Astrocyte (in vitro differentiated cells and primary cell): Measurements from ENCODE around the gene NEMP1. TPM values are rescaled to one million over a fixed set of nuclear protein-coding genes. Genes with fewer than 3 reads are reported as not detected.

Experiments used
- DNase-seq: peaks from one replicate; pipeline ENCODE4 v3.0.0-alpha.2; 2010; ENCODE audit warnings: low read depth
- FAIRE-seq: peaks from 2 replicates; lab custom pipeline; 2011; peaks lifted over from hg19 to GRCh38; lab: Jason Lieb, UNC
- H2AFZ ChIP-seq: 2 replicates; pipeline ENCODE4 v1.6.0; 2012; ENCODE audit warnings: low read depth, low read length, inconsistent platforms
- H3K27ac ChIP-seq: 2 replicates; pipeline ENCODE4 v1.5.1; 2011; ENCODE audit warnings: low read depth, low read length, inconsistent platforms
- H3K27me3 ChIP-seq: 2 replicates; pipeline ENCODE4 v1.6.0; 2011; ENCODE audit warnings: low read length, inconsistent platforms; ENCODE audit not compliant: insufficient read depth
- H3K36me3 ChIP-seq: 2 replicates; pipeline ENCODE4 v1.5.1; 2011; ENCODE audit warnings: low read length, inconsistent platforms; ENCODE audit not compliant: insufficient read depth
- H3K4me1 ChIP-seq: 2 replicates; pipeline ENCODE4 v1.5.1; 2011; ENCODE audit warnings: low read length, inconsistent platforms; ENCODE audit not compliant: insufficient read depth
- H3K4me2 ChIP-seq: 2 replicates; pipeline ENCODE4 v1.6.0; 2012; ENCODE audit warnings: low read length, inconsistent platforms
- H3K4me3 ChIP-seq: 2 replicates; pipeline ENCODE4 v1.5.1; 2011; ENCODE audit warnings: low read depth, mild to moderate bottlenecking, low read length, inconsistent platforms; ENCODE audit not compliant: insufficient read depth
- H3K79me2 ChIP-seq: 2 replicates; pipeline ENCODE4 v1.6.0; 2012; ENCODE audit warnings: mild to moderate bottlenecking, low read length, inconsistent platforms; ENCODE audit not compliant: insufficient read depth
- H3K9ac ChIP-seq: 2 replicates; pipeline ENCODE4 v1.6.0; 2012; ENCODE audit warnings: mild to moderate bottlenecking, low read length, inconsistent platforms
- H3K9me3 ChIP-seq: 2 replicates; pipeline ENCODE4 v1.5.1; 2012; ENCODE audit warnings: low read depth, mild to moderate bottlenecking, low read length, inconsistent platforms; ENCODE audit not compliant: insufficient read depth
- H4K20me1 ChIP-seq: 2 replicates; pipeline ENCODE4 v1.6.0; 2012; ENCODE audit warnings: low read length, inconsistent platforms; ENCODE audit not compliant: insufficient read depth
- H3K27ac Mint-ChIP-seq: one replicate; pipeline ENCODE4 v1.8.0; 2021; ENCODE audit warnings: mild to moderate bottlenecking, mixed read lengths; ENCODE audit not compliant: unreplicated experiment
- H3K27me3 Mint-ChIP-seq: one replicate; pipeline ENCODE4 v1.8.0; 2021; ENCODE audit warnings: low read depth, mixed read lengths; ENCODE audit not compliant: unreplicated experiment
- H3K36me3 Mint-ChIP-seq: one replicate; pipeline ENCODE4 v1.8.0; 2021; ENCODE audit warnings: low read depth, mixed read lengths; ENCODE audit not compliant: unreplicated experiment
- H3K4me1 Mint-ChIP-seq: one replicate; pipeline ENCODE4 v1.8.0; 2021; ENCODE audit warnings: low read depth, mixed read lengths; ENCODE audit not compliant: unreplicated experiment
- H3K4me3 Mint-ChIP-seq: one replicate; pipeline ENCODE4 v1.8.0; 2021; ENCODE audit warnings: mild to moderate bottlenecking, moderate library complexity, mixed read lengths; ENCODE audit not compliant: unreplicated experiment
- H3K9me3 Mint-ChIP-seq: one replicate; pipeline ENCODE4 v1.8.0; 2021; ENCODE audit warnings: mild to moderate bottlenecking, mixed read lengths; ENCODE audit not compliant: unreplicated experiment
- EZH2 ChIP-seq: IDR thresholded peaks from 2 replicates; pipeline ENCODE4 v1.6.1; 2012; ENCODE audit warnings: mild to moderate bottlenecking, low read length, inconsistent platforms; ENCODE audit not compliant: insufficient read depth
- total RNA-seq: library from RNA; stranded (reverse); gene quantifications from 2 replicates; pipeline ENCODE4 v1.2.1, GENCODE V29; 2021
- TF ChIP-seq, protein P1 (sequence below): IDR thresholded peaks from 2 replicates; pipeline ENCODE4 v1.5.1; 2011; ENCODE audit warnings: low read depth, mild to moderate bottlenecking, inconsistent platforms, low read length, moderate library complexity; ENCODE audit not compliant: insufficient read depth

NEMP1 gene
- total RNA-seq, 1 donor from 2014 or later, result 10.6 TPM

DNA sequence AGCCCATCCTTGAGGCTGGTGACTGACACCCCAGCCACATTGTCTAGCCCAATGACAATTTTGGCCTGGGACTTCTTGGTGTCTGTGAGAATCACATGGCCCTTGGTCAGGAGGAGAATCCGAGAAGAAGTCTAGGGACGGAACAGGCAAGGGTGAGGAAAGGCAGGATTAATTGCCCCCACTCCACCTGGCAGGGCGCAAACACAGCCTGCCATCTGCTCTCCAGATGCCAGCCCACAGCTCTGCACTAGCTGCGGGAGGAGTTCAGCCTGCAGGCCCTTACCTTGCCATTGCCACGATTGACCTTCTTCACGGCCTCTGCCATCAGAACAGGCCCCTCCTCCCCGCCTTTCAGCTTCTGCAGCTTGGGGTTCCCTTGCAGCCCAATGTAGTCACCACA, 49.1 kb downstream of the NEMP1 start:
- peaks cover 25% of the 10 kb centered on the region for H3K27me3 ChIP-seq

DNA sequence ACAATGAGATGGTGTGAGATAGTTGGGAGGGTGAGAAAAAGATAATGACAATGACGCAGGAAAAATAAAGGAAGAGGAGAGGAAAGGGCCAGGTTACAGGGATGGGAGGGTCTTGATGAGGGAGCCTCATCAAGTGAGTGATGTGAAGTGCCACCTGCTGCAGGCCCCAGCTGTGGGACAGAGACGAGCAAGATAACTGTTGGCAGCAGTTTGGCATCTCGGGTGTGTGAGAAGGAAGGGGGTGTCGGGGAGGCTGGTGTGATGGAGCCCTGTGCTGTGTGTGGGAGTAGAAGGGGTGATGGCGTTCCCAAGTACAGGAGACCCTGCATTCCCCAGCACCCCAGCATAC, 50.8 kb downstream of the NEMP1 start:
- FAIRE-seq (no peak), DNase-seq (no peak)
- no peak overlapping the region for H3K4me2 ChIP-seq
- Mint-ChIP-seq H3K4me1 (peaks cover 11% of the 10 kb centered on the region), H3K27me3 (peaks cover 41% of the 10 kb centered on the region), H3K9me3 (no peaks in the 10 kb centered on the region), H3K4me3 (no peak overlapping the region), H3K27ac (no peak overlapping the region), H3K36me3 (peaks cover 2% of the 10 kb centered on the region)
- H3K4me3 ChIP-seq, result no peak overlapping the region
- H3K36me3 ChIP-seq, result no peaks in the 10 kb centered on the region
- TF ChIP-seq EZH2, result no peak
- TF ChIP-seq, protein P1, sequence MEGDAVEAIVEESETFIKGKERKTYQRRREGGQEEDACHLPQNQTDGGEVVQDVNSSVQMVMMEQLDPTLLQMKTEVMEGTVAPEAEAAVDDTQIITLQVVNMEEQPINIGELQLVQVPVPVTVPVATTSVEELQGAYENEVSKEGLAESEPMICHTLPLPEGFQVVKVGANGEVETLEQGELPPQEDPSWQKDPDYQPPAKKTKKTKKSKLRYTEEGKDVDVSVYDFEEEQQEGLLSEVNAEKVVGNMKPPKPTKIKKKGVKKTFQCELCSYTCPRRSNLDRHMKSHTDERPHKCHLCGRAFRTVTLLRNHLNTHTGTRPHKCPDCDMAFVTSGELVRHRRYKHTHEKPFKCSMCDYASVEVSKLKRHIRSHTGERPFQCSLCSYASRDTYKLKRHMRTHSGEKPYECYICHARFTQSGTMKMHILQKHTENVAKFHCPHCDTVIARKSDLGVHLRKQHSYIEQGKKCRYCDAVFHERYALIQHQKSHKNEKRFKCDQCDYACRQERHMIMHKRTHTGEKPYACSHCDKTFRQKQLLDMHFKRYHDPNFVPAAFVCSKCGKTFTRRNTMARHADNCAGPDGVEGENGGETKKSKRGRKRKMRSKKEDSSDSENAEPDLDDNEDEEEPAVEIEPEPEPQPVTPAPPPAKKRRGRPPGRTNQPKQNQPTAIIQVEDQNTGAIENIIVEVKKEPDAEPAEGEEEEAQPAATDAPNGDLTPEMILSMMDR, result no peak
- no peak overlapping the region for H3K27ac ChIP-seq
- peaks cover 28% of the 10 kb centered on the region for H3K27me3 ChIP-seq
- no peaks in the 10 kb centered on the region for H3K4me1 ChIP-seq
- no peak overlapping the region for H2AFZ ChIP-seq
- H4K20me1 ChIP-seq, result no peaks in the 10 kb centered on the region
- no peak overlapping the region for H3K9ac ChIP-seq
- H3K9me3 ChIP-seq, result no peaks in the 10 kb centered on the region
- H3K79me2 ChIP-seq, result no peaks in the 10 kb centered on the region

More for the DNA sequence above, 49.1 kb downstream of the NEMP1 start:
- Mint-ChIP-seq H3K27ac (no peak overlapping the region), H3K9me3 (no peaks in the 10 kb centered on the region), H3K4me1 (peaks cover 11% of the 10 kb centered on the region), H3K36me3 (peaks cover 2% of the 10 kb centered on the region), H3K27me3 (peaks cover 39% of the 10 kb centered on the region), H3K4me3 (no peak overlapping the region)
- Histone ChIP-seq H3K4me3 (no peak overlapping the region), H2AFZ (no peak overlapping the region), H3K27ac (no peak overlapping the region), H3K4me1 (no peaks in the 10 kb centered on the region), H3K9ac (no peak overlapping the region), H3K79me2 (no peaks in the 10 kb centered on the region), H3K36me3 (no peaks in the 10 kb centered on the region), H3K9me3 (no peaks in the 10 kb centered on the region), H4K20me1 (no peaks in the 10 kb centered on the region), H3K4me2 (no peak overlapping the region)
- DNase-seq, result no peak
- FAIRE-seq, result no peak
- TF ChIP-seq, protein P1, result no peak
- TF ChIP-seq EZH2, result no peak

DNA sequence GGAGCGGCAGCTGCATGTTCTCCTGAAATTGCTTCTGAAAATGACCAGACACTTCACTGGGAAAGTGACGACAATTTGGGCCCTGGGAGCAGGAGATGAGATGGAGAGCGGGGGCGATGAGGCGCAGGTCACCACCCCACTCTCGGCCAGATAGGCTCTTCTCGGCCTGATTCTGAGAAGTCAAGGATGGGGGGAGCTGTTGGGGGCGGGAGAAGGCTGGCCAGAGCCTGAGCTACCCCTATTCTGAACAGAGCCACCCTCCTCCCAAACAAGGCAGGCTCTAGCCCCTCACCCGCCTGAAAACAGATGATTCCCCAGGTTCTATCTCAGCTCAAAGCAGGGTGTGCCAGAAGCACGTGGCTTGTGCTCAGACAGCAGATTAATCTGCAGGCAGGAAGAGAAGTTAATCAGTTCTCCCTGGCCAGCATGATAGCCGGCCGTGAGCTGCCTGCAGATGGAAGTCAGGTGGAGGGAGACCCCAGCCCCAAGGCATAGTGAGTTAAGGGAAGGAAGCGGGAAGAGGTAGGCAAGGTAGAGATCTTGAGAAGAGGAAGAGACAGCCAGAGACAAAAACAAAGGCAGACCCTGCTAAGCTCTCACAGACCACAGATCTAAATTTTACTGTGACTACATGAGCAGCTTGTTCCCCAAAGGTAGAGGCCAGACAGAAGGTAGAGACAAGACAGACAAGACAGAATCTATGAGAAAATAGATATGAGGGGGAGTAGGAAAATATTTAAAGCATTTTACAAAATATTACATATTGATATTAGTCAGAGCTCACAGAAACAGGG, 51.4 kb downstream of the NEMP1 start:
- H3K4me3 ChIP-seq, result no peak overlapping the region
- FAIRE-seq, result no peak
- no peak overlapping the region for H3K4me2 ChIP-seq
- H3K9me3 ChIP-seq, result no peaks in the 10 kb centered on the region
- peaks cover 28% of the 10 kb centered on the region for H3K27me3 ChIP-seq
- peaks cover 2% of the 10 kb centered on the region for H3K36me3 Mint-ChIP-seq
- no peak for TF ChIP-seq EZH2
- TF ChIP-seq, protein P1, result no peak
- no peaks in the 10 kb centered on the region for H3K4me1 ChIP-seq
- H3K27ac ChIP-seq, result no peak overlapping the region
- no peak overlapping the region for H3K4me3 Mint-ChIP-seq
- no peaks in the 10 kb centered on the region for H3K36me3 ChIP-seq
- no peaks in the 10 kb centered on the region for H4K20me1 ChIP-seq
- H3K4me1 Mint-ChIP-seq, result peaks cover 11% of the 10 kb centered on the region
- no peak overlapping the region for H3K27ac Mint-ChIP-seq
- H3K27me3 Mint-ChIP-seq, result peaks cover 41% of the 10 kb centered on the region
- no peak overlapping the region for H3K9ac ChIP-seq
- H2AFZ ChIP-seq, result no peak overlapping the region
- no peak for DNase-seq
- no peaks in the 10 kb centered on the region for H3K79me2 ChIP-seq
- H3K9me3 Mint-ChIP-seq, result no peaks in the 10 kb centered on the region
